Measurements from ENCODE around the gene SELENOS. TPM values are rescaled to one million over a fixed set of nuclear protein-coding genes. Genes with fewer than 3 reads are reported as not detected.

The SELENOS gene
- total RNA-seq, 1 donor from 2014 or later: 46.9 TPM

- H3K27ac Mint-ChIP-seq (ENCODE audit: unreplicated experiment): no peak overlapping the region
Observed at GRCh38 chr15:101306341-101307047, 29.2 kb upstream of the SELENOS start.

GRCh38 chr15:101305820-101306255, 28.6 kb upstream of the SELENOS start:
- Mint-ChIP-seq H3K9me3 (ENCODE audit: unreplicated experiment) (no peaks in the 10 kb centered on the region), H3K27me3 (ENCODE audit: unreplicated experiment) (peaks cover 4% of the 10 kb centered on the region), H3K4me3 (ENCODE audit: unreplicated experiment) (no peak overlapping the region), H3K4me1 (ENCODE audit: low read depth, unreplicated experiment) (peaks cover 13% of the 10 kb centered on the region), H3K36me3 (ENCODE audit: unreplicated experiment) (peaks cover 4% of the 10 kb centered on the region), H3K27ac (ENCODE audit: unreplicated experiment) (no peak overlapping the region)
- TF ChIP-seq, protein P1, sequence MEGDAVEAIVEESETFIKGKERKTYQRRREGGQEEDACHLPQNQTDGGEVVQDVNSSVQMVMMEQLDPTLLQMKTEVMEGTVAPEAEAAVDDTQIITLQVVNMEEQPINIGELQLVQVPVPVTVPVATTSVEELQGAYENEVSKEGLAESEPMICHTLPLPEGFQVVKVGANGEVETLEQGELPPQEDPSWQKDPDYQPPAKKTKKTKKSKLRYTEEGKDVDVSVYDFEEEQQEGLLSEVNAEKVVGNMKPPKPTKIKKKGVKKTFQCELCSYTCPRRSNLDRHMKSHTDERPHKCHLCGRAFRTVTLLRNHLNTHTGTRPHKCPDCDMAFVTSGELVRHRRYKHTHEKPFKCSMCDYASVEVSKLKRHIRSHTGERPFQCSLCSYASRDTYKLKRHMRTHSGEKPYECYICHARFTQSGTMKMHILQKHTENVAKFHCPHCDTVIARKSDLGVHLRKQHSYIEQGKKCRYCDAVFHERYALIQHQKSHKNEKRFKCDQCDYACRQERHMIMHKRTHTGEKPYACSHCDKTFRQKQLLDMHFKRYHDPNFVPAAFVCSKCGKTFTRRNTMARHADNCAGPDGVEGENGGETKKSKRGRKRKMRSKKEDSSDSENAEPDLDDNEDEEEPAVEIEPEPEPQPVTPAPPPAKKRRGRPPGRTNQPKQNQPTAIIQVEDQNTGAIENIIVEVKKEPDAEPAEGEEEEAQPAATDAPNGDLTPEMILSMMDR (IDR thresholded peaks at IDR 0.05; ENCODE audit: partially characterized antibody, unreplicated experiment): no peak
- DNase-seq: no peak

More at GRCh38 chr15:101306341-101307047, 29.2 kb upstream of the SELENOS start:
- H3K36me3 Mint-ChIP-seq (ENCODE audit: unreplicated experiment): peaks cover 4% of the 10 kb centered on the region
- peaks cover 13% of the 10 kb centered on the region for H3K4me1 Mint-ChIP-seq (ENCODE audit: low read depth, unreplicated experiment)
- TF ChIP-seq, protein P1 (IDR thresholded peaks at IDR 0.05; ENCODE audit: partially characterized antibody, unreplicated experiment): no peak
- H3K4me3 Mint-ChIP-seq (ENCODE audit: unreplicated experiment): no peak overlapping the region
- peaks cover 4% of the 10 kb centered on the region for H3K27me3 Mint-ChIP-seq (ENCODE audit: unreplicated experiment)
- no peaks in the 10 kb centered on the region for H3K9me3 Mint-ChIP-seq (ENCODE audit: unreplicated experiment)
- no peak for DNase-seq

DNA sequence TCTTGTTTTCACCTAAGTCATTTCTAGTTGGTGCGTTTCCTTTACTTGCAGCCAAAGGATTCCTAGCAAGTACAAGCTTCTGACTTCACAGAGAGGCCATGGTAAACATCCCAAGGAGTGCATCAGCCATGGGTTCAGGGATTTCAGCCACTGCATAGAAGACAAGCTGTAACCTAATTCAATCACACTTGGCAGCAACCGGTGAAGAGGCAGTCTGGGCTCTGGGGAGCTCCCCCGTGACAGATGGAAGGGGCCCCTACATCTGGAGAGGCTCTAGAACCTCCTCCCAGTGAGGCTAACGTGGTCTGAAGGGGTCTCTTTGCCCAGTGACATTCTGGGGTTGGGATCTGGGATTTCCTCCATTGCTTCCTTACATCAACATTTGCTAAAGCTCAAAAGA, 26.1 kb upstream of the SELENOS start:
- Mint-ChIP-seq H3K9me3 (ENCODE audit: unreplicated experiment) (no peaks in the 10 kb centered on the region), H3K4me1 (ENCODE audit: low read depth, unreplicated experiment) (peaks cover 15% of the 10 kb centered on the region), H3K36me3 (ENCODE audit: unreplicated experiment) (peaks cover 4% of the 10 kb centered on the region), H3K27me3 (ENCODE audit: unreplicated experiment) (peaks cover 4% of the 10 kb centered on the region), H3K27ac (ENCODE audit: unreplicated experiment) (no peak overlapping the region), H3K4me3 (ENCODE audit: unreplicated experiment) (no peak overlapping the region)
- no peak for DNase-seq
- TF ChIP-seq, protein P1 (IDR thresholded peaks at IDR 0.05; ENCODE audit: partially characterized antibody, unreplicated experiment): no peak

- peaks cover 14% of the 10 kb centered on the region for H3K4me1 Mint-ChIP-seq (ENCODE audit: low read depth, unreplicated experiment)
- TF ChIP-seq, protein P1 (IDR thresholded peaks at IDR 0.05; ENCODE audit: partially characterized antibody, unreplicated experiment): no peak
- no peak overlapping the region for H3K27ac Mint-ChIP-seq (ENCODE audit: unreplicated experiment)
- no peaks in the 10 kb centered on the region for H3K36me3 Mint-ChIP-seq (ENCODE audit: unreplicated experiment)
- no peak for DNase-seq
- peak overlapping the region; percentile 91 for H3K4me3 Mint-ChIP-seq (ENCODE audit: unreplicated experiment)
- H3K9me3 Mint-ChIP-seq (ENCODE audit: unreplicated experiment): no peaks in the 10 kb centered on the region
- H3K27me3 Mint-ChIP-seq (ENCODE audit: unreplicated experiment): peaks cover 6% of the 10 kb centered on the region
Observed at GRCh38 chr15:101296418-101297405, 19.4 kb upstream of the SELENOS start.

All from glutamatergic neuron (in vitro differentiated cells).